GM06990 (cell line): ENCODE results near the gene MEIKIN.
"Not testable (repeated sequence)": the region's sequence is repeated elsewhere in the genome, so short reads cannot be mapped to it uniquely, and the experiment has no call there.

Experiments used
- DNase-seq: peaks from one replicate; pipeline ENCODE4 v3.0.0-alpha.2; 2011; ENCODE audit not compliant: insufficient read length; ENCODE audit errors: extremely low read depth
- H3K27me3 ChIP-seq: replicated peaks from 2 replicates; pipeline ENCODE4 v1.6.0; 2011; ENCODE audit warnings: low read length; ENCODE audit not compliant: control insufficient read depth, insufficient read depth
- H3K36me3 ChIP-seq: 2 replicates; pipeline ENCODE4 v1.5.1; 2011; ENCODE audit warnings: low read length; ENCODE audit not compliant: control insufficient read depth, insufficient read depth
- H3K4me3 ChIP-seq: replicated peaks from 2 replicates; pipeline ENCODE4 v1.5.1; 2011; ENCODE audit warnings: low read depth, mild to moderate bottlenecking, control low read depth, low read length
- TF ChIP-seq, protein P1 (sequence below): IDR thresholded peaks from 2 replicates; pipeline ENCODE4 v1.5.1; 2011; ENCODE audit warnings: low read length, control low read depth, mild to moderate bottlenecking, inconsistent platforms; ENCODE audit not compliant: insufficient read depth, poor library complexity, severe bottlenecking

The MEIKIN gene

DNA sequence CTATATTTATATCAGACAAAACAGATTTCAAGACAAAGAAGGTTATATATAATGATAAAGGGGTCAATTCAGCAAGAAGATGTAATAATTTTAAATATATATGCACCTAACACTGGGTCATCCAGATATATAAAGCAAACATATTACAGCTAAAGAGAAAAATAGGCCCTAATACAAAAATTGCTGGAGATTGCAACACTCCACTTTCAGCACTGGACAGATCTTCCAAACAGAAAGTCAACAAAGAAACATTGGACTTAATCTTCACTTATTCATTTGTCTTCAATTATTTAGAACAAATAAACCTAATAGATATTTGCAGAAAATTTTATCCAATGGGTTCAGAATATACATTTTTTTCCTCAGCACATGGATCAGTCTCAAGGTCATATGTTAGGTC, 45.8 kb downstream of the MEIKIN start:
- Histone ChIP-seq H3K4me3 (no peak overlapping the region), H3K27me3 (no peaks in the 10 kb centered on the region), H3K36me3 (no peaks in the 10 kb centered on the region)
- TF ChIP-seq, protein P1, sequence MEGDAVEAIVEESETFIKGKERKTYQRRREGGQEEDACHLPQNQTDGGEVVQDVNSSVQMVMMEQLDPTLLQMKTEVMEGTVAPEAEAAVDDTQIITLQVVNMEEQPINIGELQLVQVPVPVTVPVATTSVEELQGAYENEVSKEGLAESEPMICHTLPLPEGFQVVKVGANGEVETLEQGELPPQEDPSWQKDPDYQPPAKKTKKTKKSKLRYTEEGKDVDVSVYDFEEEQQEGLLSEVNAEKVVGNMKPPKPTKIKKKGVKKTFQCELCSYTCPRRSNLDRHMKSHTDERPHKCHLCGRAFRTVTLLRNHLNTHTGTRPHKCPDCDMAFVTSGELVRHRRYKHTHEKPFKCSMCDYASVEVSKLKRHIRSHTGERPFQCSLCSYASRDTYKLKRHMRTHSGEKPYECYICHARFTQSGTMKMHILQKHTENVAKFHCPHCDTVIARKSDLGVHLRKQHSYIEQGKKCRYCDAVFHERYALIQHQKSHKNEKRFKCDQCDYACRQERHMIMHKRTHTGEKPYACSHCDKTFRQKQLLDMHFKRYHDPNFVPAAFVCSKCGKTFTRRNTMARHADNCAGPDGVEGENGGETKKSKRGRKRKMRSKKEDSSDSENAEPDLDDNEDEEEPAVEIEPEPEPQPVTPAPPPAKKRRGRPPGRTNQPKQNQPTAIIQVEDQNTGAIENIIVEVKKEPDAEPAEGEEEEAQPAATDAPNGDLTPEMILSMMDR, result no peak
- DNase-seq, result no peak

DNA sequence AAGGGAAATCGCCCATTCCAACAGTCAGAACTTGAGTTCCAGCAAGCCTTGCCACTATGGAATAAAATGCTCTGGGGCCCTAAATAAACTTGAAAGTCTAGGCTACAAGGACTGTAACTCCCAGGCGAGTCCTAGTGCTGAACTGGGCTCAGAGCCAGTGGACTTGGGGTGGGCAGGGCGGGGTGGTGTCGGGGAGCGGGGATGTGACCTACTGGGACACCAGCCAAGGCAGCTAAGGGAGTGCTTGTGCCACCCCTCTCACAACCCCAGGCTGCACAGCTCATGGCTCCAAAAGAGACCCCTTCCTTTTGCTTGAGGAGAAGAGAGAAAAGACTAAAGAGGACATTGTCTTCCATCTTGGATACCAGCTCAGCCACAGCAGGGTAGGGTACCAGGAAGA, 61.5 kb downstream of the MEIKIN start:
- Histone ChIP-seq H3K36me3 (no peaks in the 10 kb centered on the region), H3K4me3 (no peak overlapping the region), H3K27me3 (no peaks in the 10 kb centered on the region)
- TF ChIP-seq, protein P1, result no peak
- DNase-seq, result no peak

DNA sequence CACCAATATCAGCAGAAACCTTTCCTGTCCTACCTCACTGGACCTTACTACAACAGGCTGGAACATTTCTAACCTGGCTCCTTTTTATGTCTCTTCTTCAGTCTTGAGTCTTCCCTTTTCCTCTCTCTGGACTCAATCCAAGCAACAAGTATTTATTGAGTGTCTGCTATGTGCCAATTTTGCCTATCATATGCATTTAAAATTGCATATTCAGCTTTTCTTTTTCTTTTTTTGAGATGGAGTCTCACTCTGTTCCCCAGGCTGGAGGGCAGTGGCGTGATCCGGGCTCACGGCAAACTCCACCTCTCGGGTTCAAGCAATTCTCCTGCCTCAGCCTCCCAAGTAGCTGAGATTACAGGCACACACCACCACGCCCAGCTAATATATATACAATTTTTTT, 65.8 kb downstream of the MEIKIN start:
- DNase-seq, result no peak
- H3K36me3 ChIP-seq, result no peaks in the 10 kb centered on the region
- H3K27me3 ChIP-seq, result no peaks in the 10 kb centered on the region
- TF ChIP-seq, protein P1, result no peak
- H3K4me3 ChIP-seq, result no peak overlapping the region

DNA sequence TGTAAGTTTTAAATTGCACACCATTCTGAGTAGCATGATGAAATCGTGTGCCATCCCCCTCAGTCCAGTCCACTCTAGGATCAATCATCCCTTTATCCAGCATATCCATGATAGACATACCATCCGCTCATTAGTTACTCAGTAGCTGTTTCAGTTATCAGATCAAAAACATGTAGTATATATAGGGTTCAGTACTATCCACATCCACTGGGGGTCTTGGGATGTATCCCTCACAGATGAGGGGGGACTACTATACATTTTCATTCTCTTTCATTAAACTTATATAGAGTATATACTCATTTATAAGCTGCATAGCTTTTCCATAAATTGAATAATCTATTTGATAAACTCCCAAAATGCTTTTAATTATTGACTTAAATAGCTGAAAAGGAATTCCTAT, 67.6 kb downstream of the MEIKIN start:
- H3K27me3 ChIP-seq, result no peaks in the 10 kb centered on the region
- H3K36me3 ChIP-seq, result no peaks in the 10 kb centered on the region
- DNase-seq, result no peak
- no peak overlapping the region for H3K4me3 ChIP-seq
- TF ChIP-seq, protein P1, result no peak

DNA sequence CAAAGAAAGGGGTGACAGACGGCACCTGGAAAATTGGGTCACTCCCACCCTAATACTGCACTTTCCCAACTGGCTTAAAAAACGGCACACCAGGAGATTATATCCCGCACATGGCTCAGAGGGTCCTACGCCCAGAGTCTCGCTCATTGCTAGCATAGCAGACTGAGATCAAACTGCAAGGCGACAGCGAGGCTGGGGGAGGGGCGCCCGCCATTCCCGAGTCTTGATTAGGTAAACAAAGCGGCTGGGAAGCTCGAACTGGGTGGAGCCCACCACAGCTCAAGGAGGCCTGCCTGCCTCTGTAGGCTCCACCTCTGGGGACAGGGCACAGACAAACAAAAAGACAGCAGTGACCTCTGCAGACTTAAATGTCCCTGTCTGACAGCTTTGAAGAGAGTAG, 74.2 kb downstream of the MEIKIN start:
- not testable (repeated sequence) for DNase-seq, H3K36me3 ChIP-seq, H3K4me3 ChIP-seq, H3K27me3 ChIP-seq

DNA sequence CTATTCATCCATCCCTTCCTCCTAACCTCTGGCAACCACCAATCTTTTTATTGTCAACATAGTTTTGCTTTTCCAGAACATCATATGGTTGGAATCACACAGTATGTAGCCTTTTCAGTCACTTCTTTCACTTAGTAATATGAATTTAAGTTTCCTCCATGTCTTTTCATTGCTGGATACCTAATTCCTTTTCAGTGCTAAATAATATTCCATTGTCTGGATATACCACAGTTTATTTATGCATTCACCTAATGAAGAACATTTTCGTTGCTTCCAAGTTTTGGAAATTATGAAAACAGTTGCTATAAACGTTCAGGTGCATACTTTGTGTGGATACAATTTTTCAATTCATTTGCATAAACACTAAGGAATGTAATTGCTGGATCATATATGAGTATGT, 77.9 kb downstream of the MEIKIN start:
- Histone ChIP-seq H3K27me3 (no peaks in the 10 kb centered on the region), H3K36me3 (no peaks in the 10 kb centered on the region), H3K4me3 (no peak overlapping the region)
- no peak for DNase-seq
- TF ChIP-seq, protein P1, result no peak
